A549 (cell line): ENCODE results near the gene RPL23. TPM values are rescaled to one million over a fixed set of nuclear protein-coding genes. Genes with fewer than 3 reads are reported as not detected.

Experiments used
- ATAC-seq, 2 experiments: fragments of 200-7000 bp in 1 of 2; fragments of >200 bp in 1 of 2; cut with Nextera tagmentation in 1 of 2; cut with Tn5 transposase in 1 of 2; 3 replicates each; pipeline versions ENCODE4 v1.8.0 to v1.9.1; 2018 to 2020; ENCODE audit warnings: mild to moderate bottlenecking in 1 of 2, moderate library complexity in 1 of 2
- CTCF ChIA-PET: fragments of 300-600 bp; sonication (Branson Sonifier 250); formaldehyde crosslinking; extraction: SDS; loops from one replicate; lab custom pipeline; 2021; ENCODE audit warnings: antibody characterized with exemption, inconsistent platforms; lab: Yijun Ruan, JAX
- POLR2A ChIA-PET: fragments of 350-600 bp; formaldehyde crosslinking; extraction: SDS; loops from one replicate; lab custom pipeline; 2021; ENCODE audit warnings: antibody characterized with exemption, inconsistent platforms; lab: Yijun Ruan, JAX
- DNase-seq, 2 experiments: peaks; one replicate each; pipeline versions ENCODE4 v3.0.0 to v3.0.0-alpha.2; 2011 to 2016; ENCODE audit warnings: low read depth in 1 of 2, low spot score in 1 of 2
- FAIRE-seq: peaks from 2 replicates; lab custom pipeline; 2011; peaks lifted over from hg19 to GRCh38; lab: Jason Lieb, UNC
- H3K27ac ChIP-seq, 2 experiments: fragments of >200 bp; sonication (Bioruptor Twin); formaldehyde crosslinking; 3 replicates each; pipeline ENCODE4 v1.5.1; 2016 to 2017
- H3K4me1 ChIP-seq: fragments of >200 bp; sonication (Bioruptor Twin); formaldehyde crosslinking; 3 replicates; pipeline ENCODE4 v1.6.1; 2016
- H3K4me2 ChIP-seq: fragments of >200 bp; sonication (Bioruptor Twin); formaldehyde crosslinking; 3 replicates; pipeline ENCODE4 v1.6.1; 2016
- H3K4me3 ChIP-seq: fragments of >200 bp; sonication (Bioruptor Twin); formaldehyde crosslinking; 3 replicates; pipeline ENCODE4 v1.5.1; 2016
- H3K9me3 ChIP-seq: fragments of >200 bp; sonication (Bioruptor Twin); formaldehyde crosslinking; 3 replicates; pipeline ENCODE4 v1.6.1; 2016
- BCL3 ChIP-seq: fragments of >200 bp; sonication (Bioruptor Twin); formaldehyde crosslinking; IDR thresholded peaks from 3 replicates; pipeline ENCODE4 v1.6.1; 2016
- BHLHE40 ChIP-seq: IDR thresholded peaks from 2 replicates; pipeline ENCODE4 v1.6.1; 2012; ENCODE audit warnings: low read depth, low read length, inconsistent platforms
- CBX8 ChIP-seq: fragments of 200-600 bp; sonication (generic); IDR thresholded peaks from 2 replicates; pipeline ENCODE4 v1.6.1; 2016
- CHD2 ChIP-seq: fragments of 150-350 bp; IDR thresholded peaks from 2 replicates; pipeline ENCODE4 v1.6.1; 2014; ENCODE audit warnings: low read length; ENCODE audit not compliant: partially characterized antibody
- CHD4 ChIP-seq: fragments of 200-600 bp; sonication (generic); IDR thresholded peaks from 2 replicates; pipeline ENCODE4 v1.6.1; 2016; ENCODE audit warnings: antibody characterized with exemption, mild to moderate bottlenecking, borderline replicate concordance
- CTCF ChIP-seq: fragments of >200 bp; sonication (Bioruptor Twin); formaldehyde crosslinking; IDR thresholded peaks from 3 replicates; pipeline ENCODE4 v1.5.1; 2016
- E2F6 ChIP-seq: IDR thresholded peaks from 2 replicates; pipeline ENCODE4 v1.6.1; 2012; ENCODE audit warnings: low read depth, borderline replicate concordance
- ELK1 ChIP-seq: fragments of 150-350 bp; IDR thresholded peaks from 2 replicates; pipeline ENCODE4 v1.6.1; 2014; ENCODE audit warnings: low read depth, mild to moderate bottlenecking, low read length
- EP300 ChIP-seq, 2 experiments: fragments of >200 bp; sonication (Bioruptor Twin); formaldehyde crosslinking; IDR thresholded peaks; 2 replicates in 1 of 2; 3 replicates in 1 of 2; pipeline ENCODE4 v1.6.1; 2016 to 2017
- GATA3 ChIP-seq: IDR thresholded peaks from 2 replicates; pipeline ENCODE4 v1.6.1; 2012; ENCODE audit warnings: borderline replicate concordance
- HMGXB4 ChIP-seq: fragments of 250-450 bp; sonication (Bioruptor Pico); IDR thresholded peaks from 2 replicates; pipeline ENCODE4 v1.5.0; 2021; ENCODE audit warnings: mild to moderate bottlenecking, moderate library complexity, borderline replicate concordance
- HOXB13 ChIP-seq: fragments of 250-450 bp; sonication (Bioruptor Pico); IDR thresholded peaks from 2 replicates; pipeline ENCODE4 v1.5.0; 2020; ENCODE audit warnings: low read depth, mild to moderate bottlenecking, moderate library complexity
- KDM5A ChIP-seq: fragments of 200-600 bp; sonication (generic); IDR thresholded peaks from 2 replicates; pipeline ENCODE4 v1.6.1; 2016; ENCODE audit warnings: antibody characterized with exemption, mild to moderate bottlenecking
- MAX ChIP-seq: IDR thresholded peaks from 2 replicates; pipeline ENCODE4 v1.6.1; 2012
- NFE2L2 ChIP-seq: fragments of 150-350 bp; conservative IDR thresholded peaks from 2 replicates; pipeline ENCODE4 v1.6.1; 2014; ENCODE audit warnings: low read length
- NPAS2 ChIP-seq: fragments of 250-450 bp; sonication (Bioruptor Pico); IDR thresholded peaks from 2 replicates; pipeline ENCODE4 v1.8.0; 2022; ENCODE audit warnings: mild to moderate bottlenecking, moderate library complexity, borderline replicate concordance
- NR3C1 ChIP-seq: fragments of >200 bp; sonication (Bioruptor Twin); formaldehyde crosslinking; IDR thresholded peaks from 3 replicates; pipeline ENCODE4 v1.6.1; 2017
- POLR2A ChIP-seq: IDR thresholded peaks from 2 replicates; pipeline ENCODE4 v1.6.1; 2012; ENCODE audit warnings: mild to moderate bottlenecking, low read length
- POLR2AphosphoS2 ChIP-seq: conservative IDR thresholded peaks from 2 replicates; pipeline ENCODE4 v1.6.1; 2012; ENCODE audit warnings: low read length, improper control_type of control experiment, inconsistent platforms
- RAD21 ChIP-seq, 2 experiments: fragments of >200 bp in 1 of 2; sonication (Bioruptor Twin) in 1 of 2; formaldehyde crosslinking in 1 of 2; IDR thresholded peaks in 1 of 2; conservative IDR thresholded peaks in 1 of 2; 2 replicates in 1 of 2; 3 replicates in 1 of 2; pipeline ENCODE4 v1.6.1; 2012 to 2018; ENCODE audit warnings: inconsistent platforms in 1 of 2
- RFX5 ChIP-seq: fragments of 450-650 bp; IDR thresholded peaks from 2 replicates; pipeline ENCODE4 v1.7.1; 2014; ENCODE audit warnings: antibody characterized with exemption, mild to moderate bottlenecking, moderate library complexity
- SMC3 ChIP-seq: fragments of >200 bp; sonication (Bioruptor Twin); formaldehyde crosslinking; IDR thresholded peaks from 3 replicates; pipeline ENCODE4 v1.6.1; 2018; ENCODE audit warnings: inconsistent platforms
- TFCP2L1 ChIP-seq: fragments of 250-450 bp; sonication (Bioruptor Pico); IDR thresholded peaks from 2 replicates; pipeline ENCODE4 v1.5.0; 2021; ENCODE audit warnings: mild to moderate bottlenecking
- USF2 ChIP-seq: fragments of 450-650 bp; IDR thresholded peaks from 2 replicates; pipeline ENCODE4 v1.6.1; 2014; ENCODE audit warnings: antibody characterized with exemption
- ZSCAN20 ChIP-seq: fragments of 250-450 bp; sonication (Bioruptor Pico); IDR thresholded peaks from 2 replicates; pipeline ENCODE4 v1.8.0; 2022; ENCODE audit warnings: mild to moderate bottlenecking, moderate library complexity
- WGBS: methylation state at CpG from one replicate; pipeline ENCODE4 v1.1.6; 2017; ENCODE audit errors: missing lambda C conversion rate; 5-methylcytosine and 5-hydroxymethylcytosine counted together
- polyA plus RNA-seq, 4 experiments: library from polyadenylated mRNA; depleted of rRNA in 3 of 4; stranded (reverse); fragments of >200 nt; fragmentation: RNase III in 1 of 4; extraction: RNeasy Plus Mini Kit Qiagen cat#74134 plus additional on column Dnase treatment in 1 of 4; gene quantifications; 2 replicates in 3 of 4; 3 replicates in 1 of 4; pipeline ENCODE4 v1.2.3, GENCODE V29; 2011 to 2017

Gene RPL23
- polyA plus RNA-seq, 2 of the 4 experiments (the other 2 are of a cell fraction) = 2,715 to 2,969 TPM

- DNase-seq = no peak
- no peak for ATAC-seq
- TF ChIP-seq SMC3 (no peak), NR3C1 (no peak), NFE2L2 (no peak), CHD2 (no peak), BHLHE40 (no peak), E2F6 (no peak), GATA3 (no peak), BCL3 (no peak), CHD4 (no peak), ELK1 (no peak), CBX8 (no peak), MAX (no peak), RAD21 (conservative IDR thresholded peaks at IDR 0.05 in 1 of 2, IDR thresholded peaks at IDR 0.05 in 1 of 2) (no peak), TFCP2L1 (no peak), POLR2A (no peak), HMGXB4 (CRISPR knock-in tag) (no peak), USF2 (no peak)
- TF ChIP-seq, all 56 proteins: peak for 0
- POLR2A ChIA-PET = interaction anchor here (1.1 kb wide), 1 partner anchor 21 kb away, joined by 3 read pairs; no protein-coding TSS in a partner anchor
- Histone ChIP-seq H3K4me1 (peaks cover 38% of the 10 kb centered on the region), H3K9me3 (no peaks in the 10 kb centered on the region), H3K4me2 (no peak overlapping the region), H3K4me3 (no peak overlapping the region), H3K27ac (no peak overlapping the region)
- 92% methylated on average over 8 of the region's 8 CpGs for WGBS
- FAIRE-seq = no peak
- CTCF ChIA-PET = interaction anchor here (1.3 to 2.1 kb wide), 2 partner anchors 9 to 20 kb away, joined by 4 to 7 read pairs; no protein-coding TSS in a partner anchor
Measured at GRCh38 chr17:38891441-38891840, 37.9 kb upstream of the RPL23 start.

- H3K4me3 ChIP-seq = no peak overlapping the region
- ChIA-PET CTCF (interaction anchor here (1.6 kb wide), 1 partner anchor 22 kb away, joined by 3 read pairs; no protein-coding TSS in a partner anchor), POLR2A (no interaction called here)
- no peak for TF ChIP-seq NPAS2
- TF ChIP-seq POLR2A = no peak
- no peak for TF ChIP-seq CTCF
- TF ChIP-seq EP300 (IDR thresholded peaks at IDR 0.05) = no peak
- TF ChIP-seq CBX8 = no peak
- no peak for TF ChIP-seq ZSCAN20 (CRISPR knock-in tag)
- no peak for TF ChIP-seq KDM5A
- no peak for TF ChIP-seq E2F6
- TF ChIP-seq RFX5 = no peak
- no peak for TF ChIP-seq HOXB13
- TF ChIP-seq POLR2AphosphoS2 = no peak
- H3K4me1 ChIP-seq = peaks cover 40% of the 10 kb centered on the region
- no peak for DNase-seq
- H3K27ac ChIP-seq = peak overlapping the region in 1 of 2 experiments; percentile 12; a peak in 2 of 6 replicates
- H3K9me3 ChIP-seq = no peaks in the 10 kb centered on the region
- no peak for FAIRE-seq
- 79% methylated on average over 6 of the region's 8 CpGs for WGBS
- ATAC-seq = no peak
- H3K4me2 ChIP-seq = no peak overlapping the region
Measured at GRCh38 chr17:38890410-38890746, 36.9 kb upstream of the RPL23 start.
